Ishikawa (cell line): ENCODE results near the gene ERN1.

ENCODE experiments used
- CEBPB ChIP-seq: IDR thresholded peaks from 2 replicates; pipeline ENCODE4 v1.6.1; 2012
- CREB1 ChIP-seq: IDR thresholded peaks from 2 replicates; pipeline ENCODE4 v1.6.1; 2012; ENCODE audit warnings: low read depth
- EGR1 ChIP-seq: IDR thresholded peaks from 2 replicates; pipeline ENCODE4 v1.6.1; 2012
- EP300 ChIP-seq: IDR thresholded peaks from 2 replicates; pipeline ENCODE4 v1.6.1; 2012; ENCODE audit warnings: borderline replicate concordance
- MAX ChIP-seq: IDR thresholded peaks from 2 replicates; pipeline ENCODE4 v1.6.1; 2012
- RAD21 ChIP-seq: IDR thresholded peaks from 2 replicates; pipeline ENCODE4 v1.6.1; 2012; ENCODE audit warnings: low read depth
- REST ChIP-seq: IDR thresholded peaks from 2 replicates; pipeline ENCODE4 v1.6.1; 2012; ENCODE audit warnings: low read depth, mild to moderate bottlenecking
- TAF1 ChIP-seq: IDR thresholded peaks from 2 replicates; pipeline ENCODE4 v1.6.1; 2012; ENCODE audit warnings: low read depth, mild to moderate bottlenecking
- YY1 ChIP-seq: IDR thresholded peaks from 2 replicates; pipeline ENCODE4 v1.6.1; 2012; ENCODE audit warnings: low read depth

GRCh38 chr17:64123114-64123513 lies 6.8 kb downstream of the ERN1 start:
- TF ChIP-seq CEBPB: no peak
- no peak for TF ChIP-seq EGR1
- no peak for TF ChIP-seq TAF1
- TF ChIP-seq MAX: no peak
- no peak for TF ChIP-seq REST
- no peak for TF ChIP-seq EP300
- no peak for TF ChIP-seq CREB1
- no peak for TF ChIP-seq YY1
- TF ChIP-seq RAD21: no peak
